ENCODE data around the gene ARPIN. TPM values are rescaled to one million over a fixed set of nuclear protein-coding genes. Genes with fewer than 3 reads are reported as not detected.
"Not testable (repeated sequence)": the region's sequence is repeated elsewhere in the genome, so short reads cannot be mapped to it uniquely, and the experiment has no call there.

ARPIN gene
- 17.5 TPM for total RNA-seq

DNA sequence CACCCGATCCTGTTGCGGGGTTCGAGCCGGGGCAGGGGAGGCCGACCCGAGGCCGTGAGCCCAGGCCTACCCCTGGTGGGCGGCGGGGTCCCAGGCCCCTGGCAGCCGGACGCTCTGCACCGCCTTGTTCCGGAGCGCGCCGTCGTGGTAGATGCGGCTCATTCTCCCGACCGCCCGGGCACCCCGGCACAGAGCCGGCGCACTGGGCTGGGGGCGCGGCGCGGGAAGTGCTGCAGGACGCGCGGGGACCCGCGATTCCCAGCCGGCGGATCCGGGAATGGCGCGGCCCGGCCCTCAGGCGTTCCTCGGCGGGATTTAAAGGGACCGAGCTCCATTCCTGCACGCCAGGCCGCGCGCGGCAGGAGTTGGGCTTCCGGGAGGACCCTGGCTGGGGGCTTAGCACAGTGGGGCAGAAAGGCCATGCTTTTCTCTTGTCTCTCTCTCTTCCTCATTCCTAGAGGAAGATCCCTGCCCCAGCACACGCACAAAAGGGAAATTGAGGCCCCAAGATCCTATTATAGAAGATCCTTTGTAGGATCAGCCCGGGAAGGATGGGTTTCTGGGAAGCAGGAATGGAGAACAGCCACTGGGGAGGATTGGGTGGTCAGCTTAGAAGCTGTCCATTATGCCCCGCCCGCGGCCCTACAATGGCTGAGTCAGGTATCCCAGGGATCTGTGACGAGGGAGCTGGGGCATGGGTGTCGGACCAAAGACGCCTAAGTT lies at the start of gene ARPIN:
TSS of gene ARPIN (minus strand) at position 279 of the 723 bp plus-strand sequence. CDS start at position 162, 117 bp downstream.
- peak; percentile 57 for ATAC-seq

- ATAC-seq = peak; percentile 100
Observed at GRCh38 chr15:89958107-89958805, 45.5 kb upstream of the ARPIN start.

GRCh38 chr15:89955449-89955998 lies 42.8 kb upstream of the ARPIN start:
- ATAC-seq = not testable (repeated sequence)

GRCh38 chr15:89954541-89954940 lies 41.8 kb upstream of the ARPIN start:
- no peak for ATAC-seq

GRCh38 chr15:89948796-89949195 lies 36.0 kb upstream of the ARPIN start:
- ATAC-seq = no peak

DNA sequence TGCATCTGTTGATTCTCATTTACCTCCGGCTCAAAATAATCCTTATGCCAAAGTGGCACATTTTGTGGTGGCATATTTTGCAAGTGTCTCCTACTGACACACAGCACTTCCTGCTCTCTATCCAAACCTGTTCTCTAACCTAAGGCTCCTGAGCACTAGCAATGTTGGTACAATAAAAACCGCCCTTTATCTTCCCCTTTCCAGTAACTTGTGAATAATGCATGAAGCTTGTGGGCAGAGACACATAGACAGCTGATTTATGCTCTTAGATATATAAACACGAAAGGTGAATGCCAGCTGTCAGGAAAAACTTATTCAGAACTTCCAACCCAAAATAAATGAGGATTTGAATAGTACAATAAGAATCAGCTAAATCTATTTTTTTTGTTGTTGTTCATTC lies 34.6 kb upstream of the ARPIN start:
- peak; percentile 84 for ATAC-seq

- peak; percentile 39 for ATAC-seq
Observed at GRCh38 chr15:89946681-89947299, 34.0 kb upstream of the ARPIN start.

DNA sequence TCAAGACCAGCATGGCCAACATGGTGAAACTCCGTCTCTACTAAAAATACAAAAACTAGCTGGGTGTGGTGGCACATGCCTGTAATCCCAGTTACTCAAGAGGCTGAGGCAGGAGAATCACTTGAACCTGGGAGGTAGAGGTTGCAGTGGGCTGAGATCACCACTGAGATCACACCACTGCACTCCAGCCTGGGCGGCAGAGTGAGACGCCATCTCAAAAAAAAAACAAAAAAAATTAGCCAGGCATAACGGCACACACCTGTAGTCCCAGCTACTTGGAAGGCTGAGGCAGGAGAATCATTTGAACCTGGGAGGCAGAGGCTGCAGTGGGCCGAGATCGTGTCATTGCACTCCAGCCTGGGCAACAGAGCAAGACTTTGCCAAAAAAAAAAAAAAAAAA lies 31.0 kb upstream of the ARPIN start:
- ATAC-seq = not testable (repeated sequence)

DNA sequence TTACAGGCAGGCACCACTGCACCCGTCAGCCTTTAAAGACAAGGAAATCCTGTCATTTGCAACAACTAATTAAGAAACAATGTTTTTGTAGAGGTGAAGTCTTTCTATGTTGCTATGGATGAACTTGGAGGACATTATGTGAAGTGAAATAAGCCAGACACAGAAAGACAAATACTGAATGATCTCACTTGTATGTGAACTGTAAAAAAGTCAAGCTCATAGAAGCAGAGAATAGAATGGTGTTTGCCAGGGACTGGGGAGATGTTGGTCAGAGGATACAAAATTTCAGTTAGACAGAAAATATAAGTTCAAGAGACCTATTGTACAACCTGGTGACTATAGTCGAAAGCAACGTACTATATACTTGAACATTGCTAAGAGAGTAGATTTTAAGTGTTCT lies 27.2 kb upstream of the ARPIN start:
- no peak for ATAC-seq

DNA sequence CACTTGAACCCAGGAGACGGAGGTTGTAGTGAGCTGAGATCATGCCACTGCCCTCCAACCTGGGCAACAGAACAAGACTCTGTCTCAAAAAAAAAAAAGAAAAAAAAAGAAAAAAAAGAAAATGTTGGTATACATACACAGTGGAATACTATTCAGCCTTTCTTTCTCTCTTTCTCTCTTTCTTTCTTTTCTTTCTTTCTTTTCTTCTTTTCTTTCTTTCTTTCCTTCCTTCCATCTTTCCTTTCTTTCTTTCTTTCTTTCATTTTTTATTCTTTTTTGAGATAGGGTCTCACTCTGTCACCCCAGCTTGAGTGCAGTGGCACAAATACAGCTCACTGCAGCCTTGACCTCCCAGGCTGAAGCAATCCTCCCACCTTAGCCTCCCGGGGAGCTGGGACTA lies 26.6 kb upstream of the ARPIN start:
- not testable (repeated sequence) for ATAC-seq

DNA sequence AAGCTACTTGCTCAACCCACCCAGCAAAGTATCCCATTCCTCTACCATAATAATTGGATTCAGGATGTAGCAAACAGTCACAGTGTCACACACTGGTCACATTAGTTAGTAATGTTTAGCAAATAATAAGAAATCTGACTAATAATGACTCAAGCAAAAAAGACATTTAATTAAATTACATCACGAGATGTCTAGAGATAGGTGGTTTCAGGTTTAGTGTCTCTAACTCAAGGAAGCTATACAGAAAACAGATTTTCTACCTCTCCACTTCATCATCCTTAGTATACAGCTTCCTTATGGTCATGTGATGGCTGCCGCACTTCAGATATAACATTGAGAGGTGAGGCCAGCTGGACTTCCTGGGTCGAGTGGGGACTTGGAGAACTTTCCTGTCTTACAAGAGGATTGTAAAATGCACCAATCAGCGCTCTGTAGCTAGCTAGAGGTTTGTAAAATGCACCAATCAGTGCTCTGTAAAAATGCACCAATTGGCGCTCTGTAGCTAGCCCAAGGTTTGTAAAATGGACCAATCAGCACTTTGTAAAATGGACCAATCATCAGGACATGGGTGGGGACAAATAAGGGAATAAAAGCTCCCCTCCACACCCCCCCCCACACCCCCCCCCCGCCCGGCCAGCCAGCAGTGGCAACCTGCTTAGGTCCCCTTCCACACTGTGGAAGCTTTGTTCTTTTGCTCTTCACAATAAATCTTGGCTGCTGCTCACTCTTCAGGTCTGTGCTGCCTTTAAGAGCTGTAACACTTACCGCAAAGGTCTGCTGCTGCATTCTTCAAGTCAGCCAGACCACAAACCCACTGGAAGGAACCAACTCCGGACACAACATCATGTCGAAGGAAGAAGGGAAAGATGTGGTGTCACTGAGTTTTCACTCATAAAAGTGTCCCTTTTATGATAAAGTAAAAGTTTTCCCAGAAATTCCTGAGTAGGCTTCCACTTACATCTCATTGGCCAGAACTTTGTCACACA lies 24.9 kb upstream of the ARPIN start:
- ATAC-seq = peak; percentile 84

- no peak for ATAC-seq
Observed at GRCh38 chr15:89936786-89937265, 24.1 kb upstream of the ARPIN start.

- ATAC-seq = peak; percentile 13
Observed at GRCh38 chr15:89936051-89936785, 23.5 kb upstream of the ARPIN start.

- no peak for ATAC-seq
Observed at GRCh38 chr15:89932880-89933279, 20.1 kb upstream of the ARPIN start.

DNA sequence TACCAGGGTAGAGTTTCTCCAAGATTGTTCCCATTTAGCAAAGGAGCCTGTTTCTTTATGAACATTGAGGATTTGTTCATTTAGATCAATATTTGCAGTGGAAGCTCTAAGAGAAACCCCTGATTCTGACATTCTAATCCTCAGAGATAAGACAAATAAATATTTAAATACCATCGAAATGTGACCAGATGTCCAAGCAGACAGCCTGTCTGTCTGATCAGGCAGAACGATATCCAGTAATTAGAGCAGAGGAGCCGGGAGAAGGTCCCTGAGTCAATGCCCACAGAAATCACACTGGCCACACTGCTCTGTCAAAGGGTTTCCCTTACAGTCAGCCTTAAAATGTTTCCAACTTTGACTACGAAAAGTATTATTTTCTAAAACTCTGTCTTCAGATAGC lies 15.7 kb upstream of the ARPIN start:
- ATAC-seq = no peak

DNA sequence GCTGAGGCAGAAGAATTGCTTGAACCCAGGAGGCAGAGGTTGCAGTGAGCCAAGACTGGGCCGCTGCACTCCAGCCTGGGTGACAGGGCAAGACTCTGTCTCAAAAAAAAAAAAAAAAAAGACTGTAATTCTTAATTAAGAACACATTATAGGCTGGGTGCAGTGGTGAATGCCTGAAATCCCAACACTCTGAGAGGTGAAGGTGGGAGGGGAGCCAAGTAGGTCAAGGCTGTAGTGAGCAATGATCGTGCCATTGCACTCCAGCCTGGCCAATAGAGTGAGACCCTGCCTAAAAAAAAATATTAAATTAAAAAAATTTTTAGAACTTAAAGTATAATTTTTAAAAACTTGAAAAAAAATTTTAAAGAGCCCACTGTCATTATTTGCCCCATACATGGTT lies 13.4 kb upstream of the ARPIN start:
- no peak for ATAC-seq

GRCh38 chr15:89917442-89918101 lies 4.8 kb upstream of the ARPIN start:
- ATAC-seq = peak; percentile 36

GRCh38 chr15:89916660-89917059 lies 3.9 kb upstream of the ARPIN start:
- ATAC-seq = no peak

DNA sequence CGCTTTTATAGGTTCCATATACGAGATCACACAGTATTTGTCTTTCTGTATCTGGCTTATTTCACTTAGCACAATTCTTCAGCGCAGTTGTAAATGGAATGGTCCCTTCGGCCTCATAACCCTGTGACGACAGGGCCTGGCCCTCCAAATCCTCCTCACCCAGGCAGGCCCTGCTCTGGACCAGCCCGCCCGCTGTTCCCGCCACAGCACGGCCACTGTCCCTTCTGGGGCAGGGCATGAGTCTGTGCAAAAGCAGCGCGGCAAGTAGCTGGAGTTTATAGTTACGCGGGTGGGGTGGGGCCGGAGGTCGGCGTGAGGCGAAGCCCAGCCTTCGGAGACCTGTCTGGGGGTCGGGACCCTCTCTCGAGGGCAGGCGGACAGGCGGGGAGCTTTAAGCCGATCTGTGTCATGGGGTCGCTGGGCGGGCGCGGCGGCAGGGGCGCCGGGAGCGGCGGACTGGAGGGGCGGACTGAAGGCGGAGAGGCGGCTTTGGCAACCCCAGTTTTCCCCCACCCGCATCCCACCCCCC lies 543 bp downstream of the ARPIN start:
- ATAC-seq = peak; percentile 66

DNA sequence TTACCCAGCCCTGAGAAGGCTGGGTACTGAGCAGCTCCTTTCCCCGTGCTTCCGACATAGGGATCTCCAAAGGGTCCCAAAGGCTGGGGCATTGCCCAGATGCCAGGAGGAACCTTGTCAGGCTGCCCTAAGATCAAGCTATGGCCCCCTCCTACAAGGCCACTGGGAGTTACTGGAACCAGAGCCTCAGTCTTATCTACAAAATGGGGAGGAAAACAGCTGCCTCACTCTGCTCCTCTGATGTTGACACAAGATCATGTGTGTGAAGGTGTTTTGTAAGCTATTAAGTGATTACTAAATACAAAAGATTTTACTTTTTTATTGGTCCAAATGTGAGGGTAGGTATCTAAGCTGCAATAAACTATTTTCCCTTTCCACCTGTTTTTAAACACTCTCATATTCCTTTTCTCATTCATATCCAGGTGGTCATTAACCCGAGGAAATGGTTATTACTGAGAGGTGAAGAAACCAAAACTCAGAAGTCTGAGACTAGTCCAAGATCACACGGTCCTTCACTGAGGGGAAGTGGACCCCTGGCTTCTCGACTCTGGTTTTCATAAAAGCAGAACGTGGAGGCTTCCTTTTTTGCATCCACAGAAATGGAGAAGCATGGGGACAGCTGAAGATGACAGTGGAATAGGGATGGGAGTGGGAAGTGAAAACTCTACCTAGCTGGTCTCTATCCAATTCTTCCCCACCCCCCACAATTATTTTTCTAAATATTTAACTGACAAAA lies 1.7 kb downstream of the ARPIN start:
- no peak for ATAC-seq
